GM21825 (cell line): ENCODE results near the gene SCT.

ENCODE experiments used
- ATAC-seq: cut with Tn5 transposase; IDR thresholded peaks from one replicate; pipeline ENCODE4 v1.9.1; 2021; ENCODE audit warnings: mild to moderate bottlenecking, moderate library complexity; ENCODE audit not compliant: unreplicated experiment

The SCT gene

DNA sequence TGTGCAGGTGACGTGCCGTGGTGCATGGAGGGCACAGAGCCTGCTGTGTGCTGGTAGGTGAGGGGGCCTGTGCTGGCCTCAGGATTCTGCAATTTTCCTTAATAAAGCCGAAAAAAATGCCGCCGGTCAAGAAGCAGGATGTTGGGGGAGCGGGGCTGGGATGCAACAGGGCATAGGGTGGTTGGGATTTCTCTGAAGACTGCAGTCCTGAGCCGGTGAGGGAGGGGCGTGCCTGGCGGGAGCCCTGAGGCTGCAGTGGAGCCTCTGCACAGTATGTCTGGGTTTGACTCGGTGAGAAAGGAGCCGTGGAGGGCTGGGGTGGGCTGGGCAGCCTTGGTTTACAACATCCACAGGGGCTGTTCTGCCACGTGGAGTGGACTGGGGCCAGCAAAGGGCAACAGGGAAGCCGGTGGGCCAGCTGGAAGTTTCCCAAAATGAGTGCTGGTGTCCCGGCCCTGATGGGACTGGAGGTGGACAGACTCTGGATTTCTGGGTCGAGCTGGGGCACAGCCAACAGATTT, 3.6 kb downstream of the SCT start:
- no peak for ATAC-seq

DNA sequence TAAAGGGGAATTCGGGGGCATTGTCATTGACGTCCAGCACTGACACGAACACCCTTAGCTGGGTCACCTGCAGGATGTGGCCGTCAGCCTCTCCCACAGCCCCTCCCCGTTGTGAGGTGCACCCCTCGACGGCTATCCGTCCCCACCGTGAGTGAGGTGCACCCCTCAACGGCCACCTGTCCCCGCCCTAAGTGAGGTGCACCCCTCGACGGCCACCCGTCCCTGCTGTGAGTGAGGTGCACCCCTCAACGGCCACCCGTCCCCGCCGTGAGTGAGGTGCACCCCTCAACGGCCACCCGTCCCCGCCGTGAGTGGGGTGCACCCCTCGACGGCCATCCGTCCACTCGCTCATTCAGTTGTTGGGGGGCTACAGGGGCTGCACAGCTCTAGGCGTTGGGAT, 5.1 kb downstream of the SCT start:
- ATAC-seq: no peak

DNA sequence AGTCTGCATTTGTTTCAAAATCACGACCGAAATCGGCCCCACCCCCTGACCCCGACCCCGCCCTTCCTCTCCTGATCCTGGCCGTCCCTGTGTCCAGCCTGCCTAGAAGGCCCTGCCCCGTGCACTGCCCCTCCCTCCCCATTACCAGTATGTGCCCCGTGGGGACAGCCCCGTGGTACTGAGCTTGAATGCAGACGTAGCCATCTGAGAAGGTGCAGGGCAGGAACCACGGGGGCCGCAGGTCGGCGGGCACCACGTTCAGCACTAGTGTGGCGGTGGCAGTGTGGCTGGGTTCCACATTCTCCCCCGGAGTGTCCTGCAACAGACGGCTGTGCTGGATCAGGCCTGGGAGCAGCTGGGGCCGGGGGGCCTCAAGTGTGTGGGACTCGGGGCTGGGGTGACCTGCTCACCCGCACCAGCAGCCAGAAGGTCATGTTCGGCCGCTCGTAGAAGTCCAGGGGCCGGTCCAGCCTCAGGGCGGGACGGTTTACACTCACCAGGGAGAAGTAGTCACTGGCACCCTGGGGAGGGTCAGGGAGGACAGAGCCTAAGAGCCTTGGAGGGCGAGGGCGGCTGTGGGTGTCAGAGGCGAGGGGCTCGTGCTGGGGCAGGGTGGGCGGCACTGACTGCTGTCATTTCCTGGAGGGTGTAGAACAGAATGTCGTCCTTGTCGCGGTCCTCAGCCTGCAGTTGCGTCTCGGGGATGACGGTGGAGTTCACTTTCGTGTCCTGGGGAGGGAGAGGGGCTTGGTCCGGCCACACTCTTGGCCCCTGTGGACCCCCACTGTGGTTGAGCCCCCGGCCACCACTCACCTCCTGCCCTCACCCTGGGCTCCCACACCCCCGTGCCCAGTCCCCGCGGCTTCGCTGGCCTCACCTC, 5.8 kb downstream of the SCT start:
- ATAC-seq: no peak

DNA sequence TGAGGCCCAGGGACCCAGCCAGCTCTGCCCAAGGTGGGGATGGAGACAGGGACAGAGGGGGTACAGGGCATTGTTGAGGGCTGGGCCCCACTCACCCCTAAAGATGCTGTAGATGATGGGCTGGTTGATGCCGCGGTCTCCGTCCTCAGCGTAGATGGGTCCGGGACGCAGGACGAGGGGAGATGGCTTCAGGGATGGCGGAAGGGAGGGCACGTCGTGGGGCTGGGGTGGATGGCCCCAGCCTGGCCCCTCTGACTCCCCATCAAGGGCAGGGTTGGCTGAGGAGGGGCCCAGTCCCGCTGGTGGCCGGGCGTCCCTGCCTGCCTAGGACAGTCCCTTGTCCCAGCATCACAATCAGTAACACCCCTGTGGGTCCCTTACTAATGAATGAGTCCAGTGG, 6.8 kb downstream of the SCT start:
- no peak for ATAC-seq

DNA sequence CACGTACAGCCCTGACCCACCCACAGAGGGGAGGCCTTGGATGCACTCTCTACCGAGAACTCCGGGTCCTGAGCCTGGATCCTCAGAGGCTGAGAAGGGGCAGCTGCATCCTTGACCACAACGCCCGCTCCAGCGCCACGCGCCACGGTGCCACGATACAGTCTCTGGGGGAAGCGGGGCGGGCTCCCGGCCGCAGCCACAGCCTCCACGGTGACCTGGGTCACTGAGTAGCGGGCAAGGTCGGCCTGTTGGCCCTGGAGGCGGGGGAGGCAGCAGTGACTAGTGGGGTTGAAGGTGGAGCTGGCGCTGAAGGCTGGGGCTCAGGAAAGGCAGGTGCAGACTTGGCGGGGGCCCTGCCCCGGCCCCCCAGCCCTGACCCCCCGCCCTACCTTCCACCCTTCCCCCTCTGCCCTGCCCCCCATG, 7.3 kb downstream of the SCT start:
- no peak for ATAC-seq

DNA sequence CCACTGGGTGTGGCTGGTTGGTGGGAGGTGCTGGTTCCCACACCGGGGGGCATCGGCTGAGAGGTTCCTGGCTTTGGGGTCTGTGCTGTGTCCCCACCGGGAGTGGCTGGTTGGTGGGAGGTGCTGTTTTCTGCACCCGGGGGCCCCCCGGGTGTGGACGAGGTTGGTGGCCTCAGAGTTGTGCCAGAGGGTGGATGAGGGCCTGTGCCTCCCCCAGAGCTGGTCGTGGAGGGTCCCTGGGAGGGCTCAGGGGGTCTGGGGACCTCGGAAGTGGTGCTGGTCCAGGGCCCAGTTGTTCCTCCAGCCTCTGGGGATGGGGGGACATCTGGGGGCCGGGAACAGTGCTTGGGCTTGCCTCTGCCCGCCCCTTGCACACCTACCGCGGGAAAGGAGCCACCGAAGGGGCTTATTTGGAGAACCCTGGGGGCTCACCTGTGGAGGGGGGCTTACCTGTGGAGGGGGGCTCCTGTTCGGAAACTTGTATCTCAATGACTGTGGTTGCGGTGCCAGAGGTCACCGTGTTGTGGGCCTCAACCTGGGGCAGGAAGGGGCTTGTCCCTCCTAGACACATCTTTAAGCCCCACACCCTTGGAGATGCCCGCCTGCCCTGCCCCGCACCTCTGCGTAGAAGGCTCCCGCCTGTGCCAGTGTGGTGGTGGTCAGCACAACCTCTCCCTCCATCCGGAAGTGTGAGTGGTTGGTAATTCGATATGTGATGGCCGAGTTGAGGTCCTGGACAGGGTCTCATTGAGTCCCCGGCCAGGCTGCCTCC, 7.9 kb downstream of the SCT start:
- no peak for ATAC-seq

DNA sequence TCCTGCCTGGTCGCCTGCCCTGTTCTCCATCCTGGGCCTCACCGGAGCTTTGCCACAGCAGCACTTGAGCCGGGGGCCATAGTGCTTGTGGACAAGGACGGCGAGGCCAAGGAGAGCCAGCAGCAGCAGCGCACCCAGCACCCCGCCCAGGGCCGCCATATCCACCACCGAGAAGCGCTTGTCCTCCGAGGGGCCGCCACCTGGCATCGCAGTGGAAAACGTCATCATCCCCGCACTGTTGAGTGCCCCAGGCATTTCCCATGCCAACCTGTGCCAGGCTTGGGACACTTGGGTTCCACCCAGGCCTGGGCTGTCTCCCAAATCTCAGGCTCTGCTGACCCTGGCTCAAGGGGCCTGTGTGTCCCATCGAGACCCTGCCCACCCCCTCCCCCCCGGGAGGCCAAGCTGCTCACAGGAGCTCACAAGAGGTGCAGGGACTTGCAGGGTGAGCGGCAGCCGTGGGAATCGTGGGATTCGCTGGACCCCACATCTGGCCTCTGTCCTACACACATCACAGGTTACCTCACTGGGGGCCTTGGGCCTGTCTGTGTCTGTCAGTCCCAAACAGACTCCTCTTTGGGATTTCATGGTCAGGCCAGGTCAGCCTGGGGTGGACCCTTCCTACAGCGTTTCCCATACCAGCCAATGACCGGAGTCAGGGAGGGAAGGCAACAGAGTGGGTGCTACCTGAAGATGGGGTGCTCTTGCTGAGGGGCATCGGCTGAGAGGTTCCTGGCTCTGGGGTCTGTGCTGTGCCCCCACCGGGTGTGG, 8.9 kb downstream of the SCT start:
- no peak for ATAC-seq

DNA sequence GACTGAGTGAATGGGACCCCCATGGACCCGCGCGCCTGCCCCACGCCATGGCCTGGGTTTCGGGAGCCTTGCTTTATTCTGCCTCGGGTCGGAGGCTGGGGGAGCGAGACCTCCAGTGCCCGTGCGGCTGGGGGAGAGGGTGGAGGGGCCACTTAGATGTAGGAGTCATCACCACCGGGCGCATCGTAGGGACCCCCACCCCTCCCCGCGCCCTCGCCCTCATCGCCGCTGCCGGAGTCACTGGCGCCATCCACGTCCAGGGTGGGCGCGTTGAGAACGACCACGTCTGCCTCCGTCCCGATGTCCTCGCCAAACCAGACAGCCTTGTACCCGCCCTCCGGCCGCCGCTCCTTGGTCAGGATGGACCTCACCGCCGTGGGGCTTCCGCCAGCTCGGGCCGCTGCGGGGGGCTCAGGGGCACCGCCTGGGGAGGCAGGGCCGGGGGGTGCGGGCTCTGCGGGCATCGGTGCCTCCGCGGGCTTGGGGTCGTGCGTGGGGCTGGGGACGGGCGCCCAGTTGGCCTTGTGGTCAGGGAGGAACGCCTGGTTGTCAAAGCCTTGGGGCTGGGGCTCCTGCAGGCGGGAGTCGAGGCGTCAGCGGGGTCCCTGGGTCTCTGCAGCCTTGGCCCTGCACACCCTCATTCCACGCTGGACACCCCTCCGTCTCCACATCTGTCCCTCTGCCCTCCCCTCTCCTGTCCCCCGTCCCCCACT, 9.6 kb downstream of the SCT start:
- no peak for ATAC-seq

DNA sequence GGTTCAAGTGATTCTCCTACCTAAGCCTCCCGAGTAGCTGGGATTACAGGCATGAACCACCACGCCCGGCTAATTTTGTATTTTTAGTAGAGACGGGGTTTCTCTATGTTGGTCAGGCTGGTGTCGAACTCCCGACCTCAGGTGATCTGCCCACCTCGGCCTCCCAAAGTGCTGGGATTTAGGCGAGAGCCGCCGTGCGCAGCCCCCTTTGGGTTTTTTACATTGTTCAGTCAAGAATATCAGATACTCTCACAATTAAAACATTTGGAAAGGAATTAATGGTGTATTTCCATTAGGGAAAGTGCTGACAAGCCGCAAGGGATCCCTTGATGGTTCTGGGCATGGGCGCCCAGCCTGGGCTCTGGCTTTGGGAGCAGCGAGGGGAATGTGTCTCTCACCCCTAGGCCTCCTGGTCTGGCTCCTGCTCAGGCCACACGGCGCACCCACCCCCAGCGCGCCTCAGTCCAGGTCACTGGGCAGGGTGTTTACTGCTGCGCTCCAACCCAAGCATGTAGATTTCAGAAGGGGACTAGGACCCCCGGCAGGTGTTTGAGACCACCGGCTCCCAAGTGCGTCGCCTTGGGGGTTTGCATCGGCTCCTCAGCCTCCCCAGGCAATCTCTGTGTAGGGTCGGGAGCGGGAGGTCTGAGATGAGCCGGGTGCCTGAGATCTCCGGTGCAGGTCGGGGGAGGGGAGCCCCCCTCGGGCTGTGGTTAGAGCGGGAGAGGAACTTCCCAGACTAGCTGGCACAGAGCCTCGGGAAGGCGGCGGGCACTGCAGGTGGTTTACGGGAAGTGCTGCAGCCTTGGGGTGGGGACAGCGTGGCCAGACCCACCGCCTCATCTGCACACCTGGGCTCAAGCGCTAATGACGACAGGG, 10.4 kb downstream of the SCT start:
- no peak for ATAC-seq

DNA sequence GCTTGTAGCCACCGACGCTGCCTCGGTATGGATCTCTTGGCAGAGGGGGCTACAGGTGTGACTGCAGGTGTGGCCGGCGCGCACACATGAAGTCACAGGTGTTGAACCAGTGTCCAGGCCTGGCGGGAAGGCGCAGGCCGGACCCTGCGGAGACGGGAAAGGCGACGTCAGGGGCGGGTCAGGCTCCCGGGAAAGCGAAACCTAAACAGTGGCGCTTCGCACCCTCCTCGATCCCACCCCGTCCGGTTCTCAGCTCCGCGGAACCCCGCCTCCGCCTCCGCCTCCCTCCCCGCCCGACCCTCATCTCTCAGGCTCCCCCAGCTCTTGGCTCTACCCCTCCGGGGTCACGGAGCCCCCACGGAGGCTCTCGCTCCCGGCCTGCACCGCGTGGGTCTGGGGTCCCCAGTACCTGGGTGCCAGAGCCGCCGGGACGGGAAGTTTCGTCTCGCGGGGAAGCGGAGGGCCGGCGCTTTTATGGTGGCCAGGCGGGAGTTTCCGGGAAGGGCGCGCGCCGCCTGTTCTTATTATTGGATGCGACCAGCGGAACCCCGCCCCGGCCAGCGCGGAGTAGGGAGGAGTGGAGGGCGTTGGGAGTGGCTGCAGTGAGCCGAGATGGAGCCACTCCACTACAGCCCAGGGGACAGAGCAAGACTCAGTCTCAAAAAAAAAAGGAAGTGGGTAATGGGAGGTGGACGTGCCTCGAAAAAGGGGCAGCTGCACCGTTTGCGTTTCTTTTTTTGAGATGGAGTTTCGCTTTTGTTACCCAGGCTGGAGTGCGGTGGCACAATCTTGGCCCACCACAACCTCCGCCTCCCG, 11.3 kb downstream of the SCT start, which contains the start of gene IRF7:
TSS of gene IRF7 (minus strand) at position 447 of the 816 bp plus-strand sequence. CDS start 586 bp downstream, outside the sequence.
- peak; percentile 75 for ATAC-seq

DNA sequence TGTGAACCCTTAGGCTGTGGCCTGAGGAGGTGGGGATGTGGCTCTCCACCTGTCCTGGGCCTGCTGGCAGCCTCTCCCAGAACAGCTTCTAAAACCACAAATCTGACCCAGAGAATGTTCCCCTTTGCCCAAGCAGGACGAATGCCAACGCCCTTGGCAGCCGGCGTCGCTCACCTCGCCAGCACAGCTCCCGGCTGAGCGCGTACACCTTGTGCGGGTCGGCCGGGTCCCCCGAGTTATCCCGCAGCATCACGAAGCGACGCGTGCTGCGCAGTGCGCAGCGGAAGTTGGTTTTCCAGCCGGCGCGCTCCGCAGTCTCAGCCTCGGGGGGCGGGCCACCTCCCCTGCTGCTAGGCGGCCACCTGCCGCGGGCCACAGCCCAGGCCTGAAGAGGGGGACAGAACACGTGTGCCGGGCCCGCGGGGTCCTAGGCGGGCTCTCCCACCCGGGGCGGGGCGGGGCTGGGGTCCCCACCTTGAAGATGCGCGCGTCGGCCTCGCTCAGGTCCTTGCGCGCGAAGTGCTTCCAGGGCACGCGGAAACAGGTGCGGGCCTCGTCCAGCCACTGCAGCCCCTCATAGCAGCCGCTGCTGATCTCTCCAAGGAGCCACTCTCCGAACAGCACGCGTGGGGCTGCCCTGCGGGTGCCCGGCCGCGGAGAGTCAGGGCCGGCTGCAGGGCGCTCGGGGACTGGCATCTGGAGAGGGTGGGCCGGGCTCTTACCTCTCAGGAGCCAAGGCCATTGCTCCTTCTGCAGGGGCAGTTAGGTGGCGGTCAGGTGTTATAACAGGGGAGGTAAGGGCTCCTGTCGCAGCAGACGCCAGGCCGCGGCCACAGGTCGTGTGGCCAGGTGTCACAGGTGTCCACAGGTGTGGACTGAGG, 12.1 kb downstream of the SCT start:
- no peak for ATAC-seq

DNA sequence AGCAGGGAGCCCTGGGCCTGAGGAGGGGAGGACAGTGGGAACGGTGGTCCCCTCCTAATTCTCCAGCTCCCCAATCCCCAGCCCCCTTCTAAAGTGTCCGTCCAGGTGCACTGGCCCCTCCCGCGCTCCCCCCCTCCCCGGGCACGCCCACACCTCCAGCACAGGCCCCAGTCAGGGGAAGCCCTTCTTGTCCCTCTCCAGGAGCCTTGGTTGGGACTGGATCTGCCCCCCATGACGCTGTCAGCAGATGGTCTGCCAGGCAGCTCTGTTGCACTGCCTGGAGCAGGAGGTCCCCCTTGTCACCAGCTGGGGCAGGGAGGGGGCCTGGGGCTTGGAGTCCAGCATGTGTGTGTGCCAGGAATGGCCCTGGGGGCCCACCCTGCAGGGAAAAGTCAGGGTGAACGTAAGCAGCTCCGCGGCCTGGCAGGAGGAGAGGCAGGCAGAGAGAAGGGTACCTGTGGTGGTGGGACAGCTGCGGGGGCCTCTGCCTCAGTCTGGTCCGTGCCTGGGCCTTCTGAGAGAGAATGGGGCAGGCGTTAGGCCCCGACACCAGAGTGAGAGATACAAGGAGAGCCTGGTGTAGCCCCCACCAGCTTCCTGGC, 12.9 kb downstream of the SCT start:
- no peak for ATAC-seq

DNA sequence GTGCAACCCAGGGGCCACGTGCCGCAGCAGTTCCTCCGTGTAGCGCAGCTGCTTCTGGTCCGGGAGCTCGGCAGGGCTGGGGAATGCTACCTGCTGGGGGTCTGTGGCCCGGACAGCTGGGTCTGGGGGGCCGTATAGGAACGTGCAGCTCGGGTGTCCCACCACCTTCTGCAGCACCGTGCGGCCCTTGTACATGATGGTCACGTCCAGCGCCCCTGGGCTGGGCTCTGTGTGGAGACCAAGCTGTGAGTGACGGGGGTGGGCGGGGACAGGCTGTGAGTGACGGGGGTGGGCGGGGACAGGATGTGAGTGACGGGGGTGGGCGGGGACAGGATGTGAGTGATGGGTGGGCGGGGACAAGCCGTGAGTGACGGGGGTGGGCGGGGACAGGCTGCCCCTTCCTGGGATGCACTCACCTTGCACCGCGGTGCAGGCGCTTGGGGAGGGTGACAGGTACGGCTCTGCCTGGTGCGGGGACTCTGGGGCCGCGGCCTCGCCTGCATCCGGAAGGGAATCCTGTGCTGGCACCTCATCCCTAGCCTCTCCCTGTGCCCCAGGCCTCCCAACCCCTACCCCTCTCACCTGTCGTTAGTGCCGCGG, 13.5 kb downstream of the SCT start:
- ATAC-seq: no peak

DNA sequence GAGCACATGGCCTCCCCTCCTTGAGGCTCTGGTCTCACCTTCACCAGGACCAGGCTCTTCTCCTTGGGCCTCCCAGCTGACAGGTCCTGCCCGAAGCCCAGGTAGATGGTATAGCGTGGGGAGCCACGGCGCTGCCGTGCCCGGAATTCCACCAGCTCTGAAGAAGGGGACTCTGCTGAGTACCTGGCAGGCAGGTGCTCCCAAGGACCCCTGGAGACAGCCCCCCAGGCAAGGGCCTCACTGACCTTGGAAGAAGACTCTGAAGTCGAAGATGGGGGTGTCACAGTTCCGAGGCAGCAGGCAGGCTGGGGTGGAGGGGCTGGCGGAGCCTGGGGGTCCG, 14.1 kb downstream of the SCT start:
- ATAC-seq: no peak

DNA sequence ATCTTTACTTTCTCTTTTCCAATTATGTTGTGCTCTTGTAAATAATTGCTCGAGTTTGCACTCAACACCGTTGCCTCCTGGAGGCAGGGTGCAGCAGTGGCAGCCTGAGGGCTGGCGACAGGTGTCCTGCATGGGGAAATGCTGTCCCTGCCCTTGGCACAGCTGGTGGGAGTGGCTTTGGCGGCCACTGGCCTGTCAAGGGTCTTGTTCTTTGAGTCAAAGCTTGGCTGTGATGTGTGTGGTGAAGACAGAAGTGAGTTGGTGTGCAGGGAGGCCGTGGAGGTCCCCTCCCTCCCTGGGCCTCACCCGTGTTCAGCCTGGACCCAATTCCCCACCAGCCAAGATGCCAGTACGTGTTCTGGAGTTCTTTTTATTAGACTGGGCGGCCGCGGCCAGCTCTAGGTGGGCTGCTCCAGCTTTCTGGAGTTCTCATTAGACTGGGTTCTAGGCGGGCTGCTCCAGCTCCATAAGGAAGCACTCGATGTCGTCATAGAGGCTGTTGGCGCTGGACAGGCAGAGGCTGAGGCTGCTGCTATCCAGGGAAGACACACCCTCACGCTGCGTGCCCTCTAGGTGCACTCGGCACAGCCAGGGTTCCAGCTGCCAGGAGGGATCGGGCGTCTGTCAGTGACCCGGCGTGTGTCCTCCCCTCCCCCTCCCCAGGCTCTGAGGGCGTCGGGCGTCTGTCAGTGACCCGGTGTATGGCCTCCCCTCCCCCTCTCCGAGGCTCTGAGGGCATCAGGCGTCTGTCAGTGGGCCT, 14.6 kb downstream of the SCT start:
- ATAC-seq: no peak
